ENCODE measurements around the gene COL18A1. TPM values are rescaled to one million over a fixed set of nuclear protein-coding genes. Genes with fewer than 3 reads are reported as not detected.

The COL18A1 gene
- total and polyA plus RNA-seq, 2 donors (not counting 1 experiment from before 2014, with no cell fraction given): 15.6 to 24.7 TPM

GRCh38 chr21:45537746-45538291 lies 132.9 kb downstream of the COL18A1 start:
- CTCF ChIA-PET: no interaction called here
- H3K79me2 ChIP-seq (ENCODE audit: control insufficient read depth, insufficient read depth, low read length): no peaks in the 10 kb centered on the region
- POLR2A ChIA-PET: no interaction called here

More at GRCh38 chr21:45537746-45538291, 132.9 kb downstream of the COL18A1 start:
- H2AFZ ChIP-seq (ENCODE audit: insufficient read depth, low read depth, low read length, poor library complexity, severe bottlenecking): no peak overlapping the region
- H3K4me1 ChIP-seq (ENCODE audit: control insufficient read depth in 2 of 2, insufficient read depth in 2 of 2, low read length in 2 of 2): peaks cover 17 to 23% of the 10 kb centered on the region in 2 donors
- Mint-ChIP-seq H3K4me3 (no peak overlapping the region), H3K9me3 (ENCODE audit: insufficient read depth) (no peaks in the 10 kb centered on the region), H3K4me1 (peaks cover 17% of the 10 kb centered on the region), H3K27ac (no peak overlapping the region), H3K27me3 (no peaks in the 10 kb centered on the region)
- WGBS (ENCODE audit: insufficient coverage): 95% methylated on average over 14 of the region's 27 CpGs
- H3K36me3 ChIP-seq (replicated peaks in 1 of 2; ENCODE audit: control extremely low read depth in 1 of 2, control insufficient read depth in 1 of 2, extremely low read depth in 1 of 2, insufficient read depth in 2 of 2, low read length in 1 of 2): no peaks in the 10 kb centered on the region
- no peak overlapping the region for H3K4me2 ChIP-seq (replicated peaks; ENCODE audit: low read depth, low read length, poor library complexity, severe bottlenecking)
- H3K27me3 ChIP-seq (replicated peaks in 1 of 4; ENCODE audit: control extremely low read depth in 1 of 4, control insufficient read depth in 3 of 4, insufficient read depth in 4 of 4, low read length in 3 of 4): no peaks in the 10 kb centered on the region
- no peak for TF ChIP-seq CTCF (IDR thresholded peaks at IDR 0.05)
- no peak for TF ChIP-seq EZH2 (IDR thresholded peaks at IDR 0.05; ENCODE audit: borderline replicate concordance, insufficient read depth, low read depth, low read length, poor library complexity, severe bottlenecking)
- intact Hi-C loops (cut with micrococcal nuclease): no loop called here
- ATAC-seq (ENCODE audit: low read depth) (no peak), DNase-seq (no peak)
- H3K9me3 ChIP-seq (ENCODE audit: control extremely low read depth in 1 of 3, control insufficient read depth in 2 of 3, insufficient read depth in 1 of 3, low read length in 2 of 3): no peaks in the 10 kb centered on the region
- no peak overlapping the region for H3K9ac ChIP-seq (ENCODE audit: low read length)
- H3K4me3 ChIP-seq (ENCODE audit: control extremely low read depth in 1 of 5, extremely low read depth in 1 of 5, insufficient read depth in 1 of 5, low read depth in 2 of 5, low read length in 4 of 5): no peak overlapping the region
- H3K27ac ChIP-seq (ENCODE audit: low read length in 2 of 2): no peak overlapping the region
- H4K20me1 ChIP-seq (ENCODE audit: control insufficient read depth, insufficient read depth, low read length, poor library complexity, severe bottlenecking): no peaks in the 10 kb centered on the region
